Neuronal stem cell (in vitro differentiated cells): ENCODE data around the gene PPP1R14B.

Source experiments
- DNase-seq: peaks from one replicate; pipeline ENCODE4 v3.0.0-alpha.2; 2013; ENCODE audit warnings: low spot score
- H2AFZ ChIP-seq: one replicate; pipeline ENCODE4 v1.6.1; 2013; ENCODE audit warnings: mild to moderate bottlenecking, low read length, inconsistent platforms
- H2AK5ac ChIP-seq: 2 replicates; pipeline ENCODE4 v1.6.1; 2013; ENCODE audit warnings: low read depth, mild to moderate bottlenecking, inconsistent platforms, low read length, moderate library complexity, mixed read lengths
- H2BK120ac ChIP-seq: 2 replicates; pipeline ENCODE4 v1.6.1; 2013; ENCODE audit warnings: low read depth, mild to moderate bottlenecking, inconsistent platforms, low read length, moderate library complexity, mixed read lengths
- H2BK12ac ChIP-seq: one replicate; pipeline ENCODE4 v1.6.1; 2013; ENCODE audit warnings: low read length, inconsistent platforms
- H2BK15ac ChIP-seq: 2 replicates; pipeline ENCODE4 v1.6.1; 2013; ENCODE audit warnings: mild to moderate bottlenecking, low read length, inconsistent platforms, mixed read lengths
- H2BK5ac ChIP-seq: one replicate; pipeline ENCODE4 v1.6.1; 2013; ENCODE audit warnings: inconsistent platforms, mild to moderate bottlenecking, low read length, moderate library complexity
- H3K14ac ChIP-seq: one replicate; pipeline ENCODE4 v1.6.1; 2013; ENCODE audit warnings: low read length, inconsistent platforms
- H3K18ac ChIP-seq: 2 replicates; pipeline ENCODE4 v1.6.1; 2013; ENCODE audit warnings: low read length, inconsistent platforms
- H3K23ac ChIP-seq: 2 replicates; pipeline ENCODE4 v1.6.1; 2013; ENCODE audit warnings: low read depth, mild to moderate bottlenecking, mixed read lengths, low read length, inconsistent platforms; ENCODE audit not compliant: poor library complexity
- H3K27ac ChIP-seq: replicated peaks from 3 replicates; pipeline ENCODE4 v1.5.1; 2013; ENCODE audit warnings: low read length, inconsistent platforms
- H3K27me3 ChIP-seq, 3 experiments: 2 replicates each; pipeline ENCODE4 v1.6.1; 2013; ENCODE audit warnings: low read length in 3 of 3, mild to moderate bottlenecking in 2 of 3, inconsistent platforms in 1 of 3, low read depth in 1 of 3, mixed read lengths in 1 of 3, moderate library complexity in 1 of 3; ENCODE audit not compliant: control insufficient read depth in 3 of 3, insufficient read depth in 3 of 3
- H3K36me3 ChIP-seq, 2 donors: replicated peaks in 1 of 2; 2 replicates each; pipeline ENCODE4 v1.6.1; 2013; ENCODE audit warnings: low read length in 2 of 2; ENCODE audit not compliant: control insufficient read depth in 2 of 2, insufficient read depth in 2 of 2
- H3K4ac ChIP-seq: 2 replicates; pipeline ENCODE4 v1.6.1; 2013; ENCODE audit warnings: inconsistent platforms, mild to moderate bottlenecking, low read length, moderate library complexity
- H3K4me1 ChIP-seq, 2 donors: 1 replicate in 1 of 2; 2 replicates in 1 of 2; pipeline ENCODE4 v1.6.1; 2013; ENCODE audit warnings: low read length in 2 of 2, low read depth in 1 of 2; ENCODE audit not compliant: control insufficient read depth in 2 of 2, insufficient read depth in 1 of 2
- H3K4me2 ChIP-seq: one replicate; pipeline ENCODE4 v1.6.1; 2013; ENCODE audit warnings: mild to moderate bottlenecking, low read length, inconsistent platforms; ENCODE audit not compliant: insufficient read depth, poor library complexity, severe bottlenecking
- H3K4me3 ChIP-seq, 2 donors: 2 replicates each; pipeline ENCODE4 v1.5.1; 2013; ENCODE audit warnings: low read length in 2 of 2, mild to moderate bottlenecking in 2 of 2, inconsistent platforms in 1 of 2, moderate library complexity in 1 of 2
- H3K79me1 ChIP-seq: one replicate; pipeline ENCODE4 v1.6.1; 2013; ENCODE audit warnings: low read depth, mild to moderate bottlenecking, inconsistent platforms, low read length, moderate library complexity
- H3K9ac ChIP-seq: one replicate; pipeline ENCODE4 v1.6.1; 2013; ENCODE audit warnings: mild to moderate bottlenecking, low read depth, low read length, inconsistent platforms; ENCODE audit not compliant: poor library complexity
- H3K9me3 ChIP-seq, 2 donors: replicated peaks in 1 of 2; 2 replicates each; pipeline versions ENCODE3 to v1.6.1; 2013; ENCODE audit warnings: low read length in 2 of 2, mild to moderate bottlenecking in 2 of 2, inconsistent platforms in 1 of 2, low read depth in 1 of 2, mixed read lengths in 1 of 2, moderate library complexity in 1 of 2; ENCODE audit not compliant: control insufficient read depth in 2 of 2, insufficient read depth in 1 of 2
- H4K8ac ChIP-seq: one replicate; pipeline ENCODE4 v1.6.1; 2013; ENCODE audit warnings: low read depth, mild to moderate bottlenecking, inconsistent platforms, low read length, moderate library complexity
- H4K91ac ChIP-seq: one replicate; pipeline ENCODE4 v1.6.1; 2013; ENCODE audit warnings: low read length, low read depth, mild to moderate bottlenecking, inconsistent platforms; ENCODE audit not compliant: poor library complexity
- WGBS, 2 donors: extraction: QIAGEN DNeasy Blood & Tissue Kit; methylation state at CpG; one replicate each; pipeline ENCODE4 v1.1.7; 2013; ENCODE audit warnings: missing lambda C conversion rate in 2 of 2, mixed read lengths in 1 of 2; ENCODE audit not compliant: insufficient read length in 2 of 2, insufficient replicate concordance in 1 of 2; ENCODE audit errors: extremely low coverage in 2 of 2; 5-methylcytosine and 5-hydroxymethylcytosine counted together

Gene PPP1R14B

GRCh38 chr11:64204464-64204989 is 42.2 kb downstream of the PPP1R14B start:
- Histone ChIP-seq H3K4me3 (no peak overlapping the region), H3K14ac (no peak overlapping the region), H2AFZ (no peak overlapping the region), H3K4ac (no peak overlapping the region), H3K4me1 (peaks cover 6 to 11% of the 10 kb centered on the region in 2 donors), H2BK12ac (no peak overlapping the region), H3K18ac (no peak overlapping the region), H3K9ac (no peak overlapping the region), H3K79me1 (peaks cover 2% of the 10 kb centered on the region), H4K8ac (no peak overlapping the region), H2BK5ac (no peak overlapping the region), H3K36me3 (peaks cover 60 to 76% of the 10 kb centered on the region in 2 donors), H2BK120ac (no peak overlapping the region), H3K9me3 (peaks cover 0 to 3% of the 10 kb centered on the region in 2 donors), H4K91ac (no peak overlapping the region), H3K23ac (no peak overlapping the region), H2AK5ac (no peak overlapping the region), H3K27me3 (no peaks in the 10 kb centered on the region), H3K4me2 (no peak overlapping the region), H2BK15ac (no peak overlapping the region), H3K27ac (no peak overlapping the region)
- peak; percentile 48 for DNase-seq
- no CpG with 5 or more reads among the region's 7 CpGs for whole genome bisulfite sequencing, 2 donors

- H2AFZ ChIP-seq, result no peak overlapping the region
- H3K79me1 ChIP-seq, result peaks cover 2% of the 10 kb centered on the region
- H4K8ac ChIP-seq, result no peak overlapping the region
- no peak overlapping the region for H3K14ac ChIP-seq
- H3K9ac ChIP-seq, result no peak overlapping the region
- peaks cover 0 to 3% of the 10 kb centered on the region in 2 donors for H3K9me3 ChIP-seq
- no CpG with 5 or more reads among the region's 16 CpGs for WGBS, 2 donors
- H2BK5ac ChIP-seq, result no peak overlapping the region
- no peak overlapping the region for H3K23ac ChIP-seq
- H3K18ac ChIP-seq, result no peak overlapping the region
- no peak for DNase-seq
- no peak overlapping the region for H4K91ac ChIP-seq
- no peak overlapping the region for H2AK5ac ChIP-seq
- H3K27me3 ChIP-seq, result no peaks in the 10 kb centered on the region
- H3K4me3 ChIP-seq, result no peak overlapping the region
- H3K27ac ChIP-seq, result no peak overlapping the region
- H2BK12ac ChIP-seq, result no peak overlapping the region
- H3K4me2 ChIP-seq, result no peak overlapping the region
- no peak overlapping the region for H3K4ac ChIP-seq
- H3K36me3 ChIP-seq, result peaks cover 60 to 80% of the 10 kb centered on the region in 2 donors
- H3K4me1 ChIP-seq, result peaks cover 6 to 11% of the 10 kb centered on the region in 2 donors
- no peak overlapping the region for H2BK15ac ChIP-seq
- no peak overlapping the region for H2BK120ac ChIP-seq
Measured at GRCh38 chr11:64204080-64204440, 42.7 kb downstream of the PPP1R14B start.

- Histone ChIP-seq H2BK15ac (no peak overlapping the region), H3K23ac (no peak overlapping the region), H3K9ac (no peak overlapping the region), H4K91ac (no peak overlapping the region), H3K4me2 (no peak overlapping the region), H2BK12ac (no peak overlapping the region), H3K9me3 (peaks cover 0 to 3% of the 10 kb centered on the region in 2 donors), H2AFZ (no peak overlapping the region), H3K79me1 (peaks cover 2% of the 10 kb centered on the region), H3K27me3 (no peaks in the 10 kb centered on the region), H3K14ac (no peak overlapping the region), H2BK120ac (no peak overlapping the region), H3K4ac (no peak overlapping the region), H3K36me3 (peaks cover 60 to 85% of the 10 kb centered on the region in 2 donors), H3K4me3 (no peak overlapping the region), H2BK5ac (no peak overlapping the region), H3K18ac (no peak overlapping the region), H4K8ac (no peak overlapping the region), H3K27ac (peak overlapping the region; percentile 30), H2AK5ac (no peak overlapping the region), H3K4me1 (peaks cover 6 to 11% of the 10 kb centered on the region in 2 donors)
- no peak for DNase-seq
- no CpG with 5 or more reads among the region's 27 CpGs for WGBS, 2 donors
Measured at GRCh38 chr11:64203421-64204079, 43.2 kb downstream of the PPP1R14B start.

- H3K18ac ChIP-seq, result no peak overlapping the region
- peak overlapping the region; percentile 30 for H3K27ac ChIP-seq
- H3K4me2 ChIP-seq, result no peak overlapping the region
- peaks cover 65 to 91% of the 10 kb centered on the region in 2 donors for H3K36me3 ChIP-seq
- DNase-seq, result no peak
- no peak overlapping the region for H2AFZ ChIP-seq
- no peak overlapping the region for H2AK5ac ChIP-seq
- no CpG with 5 or more reads among the region's 9 CpGs for WGBS, 2 donors
- no peak overlapping the region for H3K23ac ChIP-seq
- H3K14ac ChIP-seq, result no peak overlapping the region
- H4K91ac ChIP-seq, result no peak overlapping the region
- H3K4ac ChIP-seq, result no peak overlapping the region
- H3K27me3 ChIP-seq, result no peaks in the 10 kb centered on the region
- no peak overlapping the region for H2BK15ac ChIP-seq
- peak overlapping the region; percentile 84 for H4K8ac ChIP-seq
- peaks cover 2% of the 10 kb centered on the region for H3K79me1 ChIP-seq
- no peak overlapping the region for H3K4me3 ChIP-seq
- no peak overlapping the region for H2BK120ac ChIP-seq
- H3K9me3 ChIP-seq, result peaks cover 0 to 3% of the 10 kb centered on the region in 2 donors
- H3K9ac ChIP-seq, result no peak overlapping the region
- H2BK5ac ChIP-seq, result no peak overlapping the region
- peaks cover 6 to 9% of the 10 kb centered on the region in 2 donors for H3K4me1 ChIP-seq
- no peak overlapping the region for H2BK12ac ChIP-seq
Measured at GRCh38 chr11:64202992-64203391, 43.8 kb downstream of the PPP1R14B start.
